Large intestine (tissue), 3 donors: ENCODE results near the gene LCE6A. TPM values are rescaled to one million over a fixed set of nuclear protein-coding genes. Genes with fewer than 3 reads are reported as not detected.

Source experiments
- DNase-seq, 2 donors: peaks; one replicate each; pipeline versions ENCODE4 v3.0.0 to v3.0.0-alpha.2; 2013
- H3K27ac ChIP-seq: one replicate; pipeline ENCODE4 v1.5.1; 2013; ENCODE audit warnings: low read length
- H3K27me3 ChIP-seq: 2 replicates; pipeline ENCODE4 v1.6.1; 2013; ENCODE audit warnings: low read length; ENCODE audit not compliant: control insufficient read depth, insufficient read depth
- H3K36me3 ChIP-seq: 2 replicates; pipeline ENCODE4 v1.6.1; 2013; ENCODE audit warnings: low read length; ENCODE audit not compliant: control insufficient read depth, insufficient read depth
- H3K4me1 ChIP-seq: one replicate; pipeline ENCODE4 v1.6.1; 2013; ENCODE audit warnings: low read length; ENCODE audit not compliant: control insufficient read depth, insufficient read depth
- H3K4me3 ChIP-seq: one replicate; pipeline ENCODE4 v1.5.1; 2013; ENCODE audit warnings: low read length
- H3K9me3 ChIP-seq: one replicate; pipeline ENCODE4 v1.6.1; 2013; ENCODE audit warnings: mild to moderate bottlenecking, low read depth, low read length, moderate library complexity; ENCODE audit not compliant: control insufficient read depth
- WGBS: methylation state at CpG from one replicate; pipeline ENCODE4 v1.1.5; 2013; ENCODE audit warnings: low lambda C conversion rate; ENCODE audit not compliant: insufficient coverage; 5-methylcytosine and 5-hydroxymethylcytosine counted together
- polyA plus RNA-seq: library from polyadenylated mRNA; unstranded; fragments of 120-200 nt; gene quantifications from one replicate; pipeline ENCODE4 v1.2.1, GENCODE V29; 2013

The LCE6A gene
- polyA plus RNA-seq, 1 donor: not detected

DNA sequence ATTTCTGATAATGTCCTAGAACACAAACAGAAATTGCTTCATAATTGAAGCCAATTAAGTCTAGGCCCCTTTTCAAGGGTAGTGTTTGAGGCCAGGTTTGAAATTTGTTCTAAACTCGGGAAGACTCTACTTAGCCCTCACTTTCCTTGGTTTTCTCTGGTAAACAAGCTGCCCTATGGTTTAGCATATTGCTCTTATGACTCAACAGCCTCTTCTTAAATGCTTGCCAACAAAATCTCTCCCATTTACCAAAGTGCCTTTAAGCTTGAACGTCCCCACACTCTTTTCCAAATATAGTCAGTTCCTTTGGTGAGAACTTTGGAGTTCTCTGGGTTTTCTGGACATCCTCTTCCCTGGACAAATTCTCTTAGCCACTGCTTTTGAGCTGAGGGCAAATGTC, 5.8 kb upstream of the LCE6A start:
- Histone ChIP-seq H3K36me3 (no peaks in the 10 kb centered on the region), H3K4me3 (no peak overlapping the region), H3K4me1 (no peaks in the 10 kb centered on the region), H3K9me3 (no peaks in the 10 kb centered on the region), H3K27me3 (no peaks in the 10 kb centered on the region), H3K27ac (no peak overlapping the region)
- no peak for DNase-seq
- no CpG with 5 or more reads among the region's 2 CpGs for WGBS

GRCh38 chr1:152855661-152856060, 13.0 kb downstream of the LCE6A start:
- Histone ChIP-seq H3K27me3 (no peaks in the 10 kb centered on the region), H3K9me3 (no peaks in the 10 kb centered on the region), H3K4me3 (no peak overlapping the region), H3K27ac (no peak overlapping the region), H3K36me3 (no peaks in the 10 kb centered on the region), H3K4me1 (no peaks in the 10 kb centered on the region)
- DNase-seq: no peak
- WGBS: no CpG with 5 or more reads among the region's 2 CpGs

- no peaks in the 10 kb centered on the region for H3K4me1 ChIP-seq
- H3K36me3 ChIP-seq: no peaks in the 10 kb centered on the region
- no peak for DNase-seq
- H3K27ac ChIP-seq: no peak overlapping the region
- H3K4me3 ChIP-seq: no peak overlapping the region
- H3K27me3 ChIP-seq: no peaks in the 10 kb centered on the region
- no CpG with 5 or more reads among the region's 1 CpG for WGBS
- H3K9me3 ChIP-seq: no peaks in the 10 kb centered on the region
These were observed 15.4 kb downstream of the LCE6A start for GRCh38 chr1:152858062-152858461.

DNA sequence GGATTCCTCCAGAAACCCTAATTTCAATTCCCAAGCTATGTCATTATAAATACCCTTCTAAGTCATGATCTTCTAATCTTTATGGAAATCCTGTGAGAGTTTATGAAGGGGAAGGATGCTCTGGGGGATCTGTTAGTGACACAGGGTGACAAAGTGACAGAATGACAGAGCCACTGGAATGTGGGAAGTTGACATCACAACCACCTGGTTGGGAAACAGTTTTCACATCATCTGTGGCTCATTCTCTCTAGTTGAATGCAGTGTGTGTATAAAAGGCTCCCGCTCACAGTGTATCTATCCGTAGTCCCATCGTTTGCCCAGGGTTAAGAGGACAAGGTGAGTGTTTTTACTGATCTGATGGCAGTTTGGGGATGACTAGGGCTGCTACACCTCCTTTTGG, 17.0 kb downstream of the LCE6A start, which contains the start of gene LCE7A:
Gene LCE7A (plus strand): TSS at position 301 of the 400 bp plus-strand sequence. CDS start 702 bp downstream, outside the sequence.
- no peaks in the 10 kb centered on the region for H3K36me3 ChIP-seq
- no peaks in the 10 kb centered on the region for H3K27me3 ChIP-seq
- WGBS: no CpG with 5 or more reads among the region's 3 CpGs
- H3K4me1 ChIP-seq: no peaks in the 10 kb centered on the region
- no peak within 1 kb of the TSS for H3K4me3 ChIP-seq
- H3K27ac ChIP-seq: no peak within 1 kb of the TSS
- no peak for DNase-seq
- no peaks in the 10 kb centered on the region for H3K9me3 ChIP-seq

GRCh38 chr1:152860129-152860528, 17.5 kb downstream of the LCE6A start:
- Histone ChIP-seq H3K9me3 (no peaks in the 10 kb centered on the region), H3K4me1 (no peaks in the 10 kb centered on the region), H3K27me3 (no peaks in the 10 kb centered on the region), H3K36me3 (no peaks in the 10 kb centered on the region), H3K4me3 (no peak overlapping the region), H3K27ac (no peak overlapping the region)
- WGBS: 100% methylated on average over 1 of the region's 3 CpGs
- DNase-seq: no peak

DNA sequence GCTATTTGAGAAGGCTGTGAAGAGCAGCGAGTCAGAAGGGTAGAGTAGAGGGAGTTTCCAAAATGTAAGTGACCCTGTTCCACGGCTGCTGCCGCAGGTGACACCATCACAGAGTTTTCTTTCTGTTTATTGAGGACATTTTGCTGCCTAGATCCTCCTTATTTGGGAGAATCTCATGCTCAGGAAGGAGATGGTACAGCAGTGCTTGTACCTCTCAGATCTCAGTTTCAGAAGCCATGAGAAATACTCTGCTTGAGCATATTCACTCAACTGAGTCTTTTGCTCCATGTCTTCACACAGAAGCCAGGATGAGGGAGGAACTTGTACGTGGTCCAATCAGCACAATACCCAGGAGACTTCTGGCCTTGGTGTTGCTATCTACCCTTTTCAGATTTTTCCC, 18.7 kb downstream of the LCE6A start:
- Histone ChIP-seq H3K27me3 (no peaks in the 10 kb centered on the region), H3K36me3 (no peaks in the 10 kb centered on the region), H3K4me1 (no peaks in the 10 kb centered on the region), H3K4me3 (no peak overlapping the region), H3K9me3 (no peaks in the 10 kb centered on the region), H3K27ac (no peak overlapping the region)
- WGBS: 100% methylated on average over 1 of the region's 4 CpGs
- DNase-seq: no peak

- Histone ChIP-seq H3K4me3 (no peak overlapping the region), H3K4me1 (no peaks in the 10 kb centered on the region), H3K27me3 (no peaks in the 10 kb centered on the region), H3K27ac (no peak overlapping the region), H3K36me3 (no peaks in the 10 kb centered on the region), H3K9me3 (no peaks in the 10 kb centered on the region)
- DNase-seq: no peak
These were observed 21.8 kb downstream of the LCE6A start for GRCh38 chr1:152864443-152864842.

DNA sequence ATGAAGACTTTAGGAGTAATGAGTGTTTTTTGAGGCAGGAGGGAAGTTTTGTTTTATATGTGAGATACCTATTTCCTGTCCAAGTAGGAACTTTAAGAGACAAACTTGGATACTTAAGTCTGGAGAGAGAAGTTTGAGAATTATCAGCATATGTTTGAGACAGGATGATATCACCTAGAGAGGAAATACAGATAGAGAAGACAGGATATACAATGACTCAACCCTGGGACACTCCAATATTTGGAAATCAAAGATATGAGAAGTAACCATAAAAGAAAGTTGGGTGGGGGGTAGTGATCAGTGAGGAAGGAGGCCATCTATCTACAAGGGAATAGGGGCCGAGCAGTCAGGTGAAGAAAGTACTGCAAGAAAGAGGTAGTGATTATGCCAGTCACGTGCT, 23.7 kb downstream of the LCE6A start:
- Histone ChIP-seq H3K4me3 (no peak overlapping the region), H3K27ac (no peak overlapping the region), H3K27me3 (no peaks in the 10 kb centered on the region), H3K4me1 (no peaks in the 10 kb centered on the region), H3K36me3 (no peaks in the 10 kb centered on the region), H3K9me3 (no peaks in the 10 kb centered on the region)
- no peak for DNase-seq
- whole genome bisulfite sequencing: 86% methylated on average over 1 of the region's 2 CpGs

DNA sequence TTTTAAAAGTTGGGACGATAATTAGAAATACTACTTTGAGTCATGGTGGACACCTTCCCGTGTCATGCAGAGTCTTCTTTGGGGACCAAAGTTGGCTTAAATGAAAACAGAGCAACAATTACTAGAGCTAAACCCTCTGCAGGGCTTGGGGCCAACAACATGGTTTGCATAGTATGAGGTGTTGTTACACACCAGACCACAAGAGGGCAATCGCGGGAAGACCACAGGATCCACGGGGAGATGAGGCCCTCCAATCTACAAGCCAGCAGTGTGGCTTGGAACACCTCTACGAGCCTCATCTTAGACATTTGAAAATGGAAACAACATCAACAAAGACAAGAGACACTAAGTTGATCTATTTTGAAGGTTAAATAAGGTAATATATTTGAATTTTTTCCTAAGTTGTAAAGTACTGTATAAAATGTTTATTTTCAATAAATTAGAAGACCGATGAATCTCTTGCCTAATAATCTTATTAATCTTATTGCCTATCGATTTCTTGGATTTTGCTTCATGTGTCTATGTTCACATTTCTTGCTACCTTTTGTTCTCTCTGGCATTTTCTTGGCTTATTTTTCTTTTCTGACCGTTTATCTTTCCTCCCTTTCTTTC, 27.3 kb downstream of the LCE6A start:
- no peak overlapping the region for H3K4me3 ChIP-seq
- no peak overlapping the region for H3K27ac ChIP-seq
- DNase-seq: peak; percentile 21 to 31
- 54% methylated on average over 5 of the region's 9 CpGs for WGBS
- no peaks in the 10 kb centered on the region for H3K4me1 ChIP-seq
- H3K9me3 ChIP-seq: no peaks in the 10 kb centered on the region
- peaks cover 4% of the 10 kb centered on the region for H3K27me3 ChIP-seq
- H3K36me3 ChIP-seq: no peaks in the 10 kb centered on the region

DNA sequence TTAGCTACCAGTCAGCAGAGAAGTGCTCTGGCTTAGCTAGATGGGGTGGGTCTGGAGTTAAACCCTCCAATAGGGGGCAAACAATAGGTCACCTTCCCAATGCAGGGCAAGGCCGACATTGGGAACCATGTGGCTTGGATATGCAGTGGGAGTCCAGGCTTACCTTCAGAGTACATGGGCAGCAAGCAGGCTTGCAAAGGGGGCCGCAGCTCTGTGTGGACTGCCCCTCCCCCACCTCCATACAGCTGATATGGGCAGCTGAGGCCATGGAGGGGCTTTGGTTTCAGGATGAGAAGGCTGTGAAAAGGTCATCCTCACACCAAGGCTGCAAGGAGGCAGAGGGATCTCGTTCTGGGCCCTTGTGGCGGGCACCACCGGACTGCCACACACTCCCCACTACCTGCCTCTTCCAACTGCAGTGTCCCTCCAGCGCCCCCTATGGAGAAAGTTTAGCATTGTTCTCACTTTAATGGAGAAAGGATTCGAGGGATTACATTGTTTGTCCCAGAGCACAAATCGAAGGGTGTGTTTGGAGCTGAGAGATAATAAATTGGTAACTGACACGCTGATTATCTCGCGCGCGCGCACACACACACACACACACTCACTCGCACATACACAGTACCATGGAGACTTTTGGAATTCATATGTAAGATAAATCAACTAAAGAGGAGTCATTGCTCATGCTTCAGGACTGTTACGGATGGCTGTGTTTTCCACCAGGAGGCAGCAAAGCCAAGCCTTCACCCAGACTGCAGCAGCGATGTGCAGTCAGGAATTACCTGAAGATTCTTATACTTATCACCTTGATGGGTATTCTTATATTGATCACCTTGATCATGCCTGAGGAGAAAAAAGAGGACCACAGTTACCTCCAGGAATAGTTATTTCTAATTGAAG, 28.4 kb downstream of the LCE6A start:
- no peak overlapping the region for H3K4me3 ChIP-seq
- no CpG with 5 or more reads among the region's 17 CpGs for WGBS
- H3K36me3 ChIP-seq: no peaks in the 10 kb centered on the region
- no peak overlapping the region for H3K27ac ChIP-seq
- peaks cover 4% of the 10 kb centered on the region for H3K27me3 ChIP-seq
- DNase-seq: peak; percentile 7 to 18
- H3K4me1 ChIP-seq: no peaks in the 10 kb centered on the region
- H3K9me3 ChIP-seq: no peaks in the 10 kb centered on the region
